ENCODE measurements around the gene CUL2. TPM values are rescaled to one million over a fixed set of nuclear protein-coding genes. Genes with fewer than 3 reads are reported as not detected.

The CUL2 gene
- total and polyA plus RNA-seq, 2 of the 4 experiments (the other 2 are of a cell fraction) = 18.9 to 36.6 TPM

DNA sequence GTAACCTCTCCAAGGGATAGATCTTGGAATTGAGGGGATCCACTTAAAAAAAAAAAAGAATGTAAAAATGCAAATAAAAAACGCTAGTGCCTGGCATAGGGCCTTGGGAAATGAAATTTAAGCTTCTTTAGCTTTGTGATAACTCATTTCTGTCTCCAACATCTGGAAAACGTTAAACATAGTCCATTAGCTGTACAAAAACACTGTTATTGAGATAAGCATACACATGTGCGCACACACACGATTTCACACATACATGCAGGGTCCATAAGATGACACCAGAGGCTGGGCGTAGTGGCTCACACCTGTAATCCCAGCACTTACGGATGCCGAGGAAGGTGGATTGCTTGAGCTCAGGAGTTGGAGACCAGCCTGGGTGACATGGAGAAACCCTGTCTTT lies 13.7 kb upstream of the CUL2 start:
- Histone ChIP-seq H4K91ac (ENCODE audit: insufficient read depth, low read depth, low read length) (no peak overlapping the region), H3K56ac (ENCODE audit: extremely low read depth, insufficient read depth, low read length) (no peak overlapping the region), H2BK20ac (ENCODE audit: low read depth, low read length) (no peak overlapping the region), H3K23ac (ENCODE audit: low read depth, low read length) (no peak overlapping the region), H3K18ac (ENCODE audit: low read depth, low read length) (no peak overlapping the region), H2BK120ac (ENCODE audit: low read depth, low read length) (no peak overlapping the region), H2BK5ac (ENCODE audit: low read depth, low read length, poor library complexity, severe bottlenecking) (no peak overlapping the region), H3K36me3 (ENCODE audit: control insufficient read depth, insufficient read depth, low read length) (no peaks in the 10 kb centered on the region), H2AK9ac (replicated peaks; ENCODE audit: low read depth, low read length, poor library complexity) (no peak overlapping the region), H3K4ac (ENCODE audit: low read depth, low read length) (no peak overlapping the region), H3K14ac (replicated peaks; ENCODE audit: low read depth, low read length) (no peak overlapping the region), H4K20me1 (ENCODE audit: insufficient read depth, low read length) (no peaks in the 10 kb centered on the region), H3K9me3 (ENCODE audit: control insufficient read depth, insufficient read depth, low read length) (no peaks in the 10 kb centered on the region), H2AFZ (replicated peaks; ENCODE audit: low read length, poor library complexity) (no peak overlapping the region), H2AK5ac (ENCODE audit: low read depth, low read length) (no peak overlapping the region), H4K8ac (ENCODE audit: low read depth in 2 of 2, low read length in 2 of 2) (no peak overlapping the region), H3K79me1 (ENCODE audit: low read depth in 1 of 2, low read length in 2 of 2) (no peaks in the 10 kb centered on the region), H2BK15ac (ENCODE audit: low read depth, low read length) (no peak overlapping the region), H3K9ac (ENCODE audit: low read depth, low read length) (no peak overlapping the region), H3K27ac (ENCODE audit: insufficient read depth, low read length) (no peak overlapping the region), H3K27me3 (ENCODE audit: control insufficient read depth, insufficient read depth, low read length) (peaks cover 3% of the 10 kb centered on the region), H3K4me2 (ENCODE audit: low read depth, low read length) (no peak overlapping the region; the same call in 1 of the 2 replicates), H3K4me1 (ENCODE audit: control insufficient read depth, insufficient read depth, low read length) (no peaks in the 10 kb centered on the region), H3K9me1 (ENCODE audit: insufficient read depth, low read length) (no peaks in the 10 kb centered on the region), H4K5ac (ENCODE audit: low read depth, low read length) (no peak overlapping the region), H3K4me3 (ENCODE audit: insufficient read depth, low read depth, low read length) (no peak overlapping the region)
- intact Hi-C loops (cut with micrococcal nuclease) (no loop called here), dilution Hi-C loops (cut with HindIII; ENCODE audit: low sequenced_read_pairs, unreplicated experiment) (no loop called here), in situ Hi-C loops (cut with MboI; ENCODE audit: low sequenced_read_pairs) (loop anchor here (25.0 kb wide), 3 partner anchors 458 to 1783 kb away; no protein-coding TSS in a partner anchor)
- no TSS peak for BruUV-seq (replicated peaks)
- DNase-seq (no peak), ATAC-seq (ENCODE audit: low read depth) (no peak)
- ChIA-PET POLR2A (ENCODE audit: unreplicated experiment) (no interaction called here), CTCF (no interaction called here)
- TF ChIP-seq CHD1 (IDR thresholded peaks at IDR 0.05; ENCODE audit: low read depth, low read length) (no peak), BHLHE40 (IDR thresholded peaks at IDR 0.05; ENCODE audit: low read depth, low read length) (no peak), RAD21 (IDR thresholded peaks at IDR 0.05; ENCODE audit: low read length) (no peak), MAFK (IDR thresholded peaks at IDR 0.05; ENCODE audit: low read depth, low read length) (no peak), CEBPB (IDR thresholded peaks at IDR 0.05; ENCODE audit: low read depth, low read length) (no peak), NFE2L2 (IDR thresholded peaks at IDR 0.05; ENCODE audit: low read depth, low read length) (no peak), SMC3 (IDR thresholded peaks at IDR 0.05; ENCODE audit: low read depth, low read length) (no peak), RFX5 (IDR thresholded peaks at IDR 0.05; ENCODE audit: low read depth, low read length) (no peak), POLR2A (IDR thresholded peaks at IDR 0.05; ENCODE audit: low read depth, low read length) (no peak), MAZ (IDR thresholded peaks at IDR 0.05; ENCODE audit: borderline replicate concordance, low read depth, low read length) (no peak), RCOR1 (IDR thresholded peaks at IDR 0.05; ENCODE audit: insufficient replicate concordance, low read length) (no peak), FOS (IDR thresholded peaks at IDR 0.05; ENCODE audit: low read depth, low read length) (no peak), MXI1 (IDR thresholded peaks at IDR 0.05; ENCODE audit: borderline replicate concordance, low read depth, low read length) (no peak)
- TF ChIP-seq, protein P1, sequence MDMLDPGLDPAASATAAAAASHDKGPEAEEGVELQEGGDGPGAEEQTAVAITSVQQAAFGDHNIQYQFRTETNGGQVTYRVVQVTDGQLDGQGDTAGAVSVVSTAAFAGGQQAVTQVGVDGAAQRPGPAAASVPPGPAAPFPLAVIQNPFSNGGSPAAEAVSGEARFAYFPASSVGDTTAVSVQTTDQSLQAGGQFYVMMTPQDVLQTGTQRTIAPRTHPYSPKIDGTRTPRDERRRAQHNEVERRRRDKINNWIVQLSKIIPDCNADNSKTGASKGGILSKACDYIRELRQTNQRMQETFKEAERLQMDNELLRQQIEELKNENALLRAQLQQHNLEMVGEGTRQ (IDR thresholded peaks at IDR 0.05; ENCODE audit: low read depth, low read length) = no peak
- TF ChIP-seq, protein P2, sequence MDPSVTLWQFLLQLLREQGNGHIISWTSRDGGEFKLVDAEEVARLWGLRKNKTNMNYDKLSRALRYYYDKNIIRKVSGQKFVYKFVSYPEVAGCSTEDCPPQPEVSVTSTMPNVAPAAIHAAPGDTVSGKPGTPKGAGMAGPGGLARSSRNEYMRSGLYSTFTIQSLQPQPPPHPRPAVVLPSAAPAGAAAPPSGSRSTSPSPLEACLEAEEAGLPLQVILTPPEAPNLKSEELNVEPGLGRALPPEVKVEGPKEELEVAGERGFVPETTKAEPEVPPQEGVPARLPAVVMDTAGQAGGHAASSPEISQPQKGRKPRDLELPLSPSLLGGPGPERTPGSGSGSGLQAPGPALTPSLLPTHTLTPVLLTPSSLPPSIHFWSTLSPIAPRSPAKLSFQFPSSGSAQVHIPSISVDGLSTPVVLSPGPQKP (IDR thresholded peaks at IDR 0.05; ENCODE audit: borderline replicate concordance, low read depth, low read length) = no peak
- TF ChIP-seq, protein P3, sequence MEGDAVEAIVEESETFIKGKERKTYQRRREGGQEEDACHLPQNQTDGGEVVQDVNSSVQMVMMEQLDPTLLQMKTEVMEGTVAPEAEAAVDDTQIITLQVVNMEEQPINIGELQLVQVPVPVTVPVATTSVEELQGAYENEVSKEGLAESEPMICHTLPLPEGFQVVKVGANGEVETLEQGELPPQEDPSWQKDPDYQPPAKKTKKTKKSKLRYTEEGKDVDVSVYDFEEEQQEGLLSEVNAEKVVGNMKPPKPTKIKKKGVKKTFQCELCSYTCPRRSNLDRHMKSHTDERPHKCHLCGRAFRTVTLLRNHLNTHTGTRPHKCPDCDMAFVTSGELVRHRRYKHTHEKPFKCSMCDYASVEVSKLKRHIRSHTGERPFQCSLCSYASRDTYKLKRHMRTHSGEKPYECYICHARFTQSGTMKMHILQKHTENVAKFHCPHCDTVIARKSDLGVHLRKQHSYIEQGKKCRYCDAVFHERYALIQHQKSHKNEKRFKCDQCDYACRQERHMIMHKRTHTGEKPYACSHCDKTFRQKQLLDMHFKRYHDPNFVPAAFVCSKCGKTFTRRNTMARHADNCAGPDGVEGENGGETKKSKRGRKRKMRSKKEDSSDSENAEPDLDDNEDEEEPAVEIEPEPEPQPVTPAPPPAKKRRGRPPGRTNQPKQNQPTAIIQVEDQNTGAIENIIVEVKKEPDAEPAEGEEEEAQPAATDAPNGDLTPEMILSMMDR (conservative IDR thresholded peaks at IDR 0.05; ENCODE audit: low read depth, low read length) = no peak
- WGBS, 2 experiments (ENCODE audit: extremely low coverage in 2 of 2, insufficient read length in 1 of 2) = no CpG with 5 or more reads among the region's 7 CpGs

All from IMR-90 (cell line).